Keratinocyte (primary cell): ENCODE results near the gene HCK. TPM values are rescaled to one million over a fixed set of nuclear protein-coding genes. Genes with fewer than 3 reads are reported as not detected.
"Not testable (repeated sequence)": the region's sequence is repeated elsewhere in the genome, so short reads cannot be mapped to it uniquely, and the experiment has no call there.

ENCODE experiments used
- DNase-seq: peaks from one replicate; pipeline ENCODE4 v3.0.0-alpha.2; 2011; ENCODE audit warnings: low read depth, missing footprints, low spot score
- FAIRE-seq: peaks from 2 replicates; lab custom pipeline; 2011; peaks lifted over from hg19 to GRCh38; lab: Jason Lieb, UNC
- H2AFZ ChIP-seq: 2 replicates; pipeline ENCODE4 v1.6.0; 2012; ENCODE audit warnings: low read length, control low read depth, inconsistent platforms; ENCODE audit not compliant: control insufficient read depth
- H3K27ac ChIP-seq: 2 replicates; pipeline ENCODE4 v1.5.1; 2011; ENCODE audit warnings: low read length; ENCODE audit not compliant: control insufficient read depth, insufficient read depth
- H3K27me3 ChIP-seq: 3 replicates; pipeline ENCODE4 v1.6.0; 2011; ENCODE audit warnings: low read length; ENCODE audit not compliant: control insufficient read depth, insufficient read depth; ENCODE audit errors: extremely low read depth
- H3K36me3 ChIP-seq, 2 experiments: 2 replicates in 1 of 2; 3 replicates in 1 of 2; pipeline ENCODE4 v1.5.1; 2011; ENCODE audit warnings: low read length in 2 of 2, mild to moderate bottlenecking in 1 of 2; ENCODE audit not compliant: control insufficient read depth in 2 of 2, insufficient read depth in 2 of 2; ENCODE audit errors: extremely low read depth in 1 of 2
- H3K4me1 ChIP-seq: 3 replicates; pipeline ENCODE4 v1.5.1; 2011; ENCODE audit warnings: low read length; ENCODE audit not compliant: control insufficient read depth, insufficient read depth; ENCODE audit errors: extremely low read depth
- H3K4me2 ChIP-seq: 3 replicates; pipeline ENCODE4 v1.6.0; 2011; ENCODE audit warnings: low read depth, low read length; ENCODE audit not compliant: control insufficient read depth, insufficient read depth; ENCODE audit errors: extremely low read depth
- H3K4me3 ChIP-seq, 3 experiments: fragments of 200-600 bp in 1 of 3; sonication (generic) in 1 of 3; 2 replicates in 2 of 3; 3 replicates in 1 of 3; pipeline ENCODE4 v1.5.1; 2011 to 2016; ENCODE audit warnings: low read length in 3 of 3, mild to moderate bottlenecking in 3 of 3, control low read depth in 2 of 3, inconsistent platforms in 1 of 3, low read depth in 1 of 3, mixed read lengths in 1 of 3, mixed run types in 1 of 3, moderate library complexity in 1 of 3; ENCODE audit not compliant: control insufficient read depth in 2 of 3, insufficient read depth in 2 of 3; ENCODE audit errors: extremely low read depth in 1 of 3
- H3K79me2 ChIP-seq: 2 replicates; pipeline ENCODE4 v1.6.0; 2012; ENCODE audit warnings: low read length; ENCODE audit not compliant: control insufficient read depth, insufficient read depth
- H3K9ac ChIP-seq: 3 replicates; pipeline ENCODE4 v1.6.0; 2011; ENCODE audit warnings: low read length; ENCODE audit not compliant: control insufficient read depth, insufficient read depth; ENCODE audit errors: extremely low read depth
- H3K9me1 ChIP-seq: 3 replicates; pipeline ENCODE4 v1.6.0; 2011; ENCODE audit warnings: low read length; ENCODE audit not compliant: control insufficient read depth, insufficient read depth; ENCODE audit errors: extremely low read depth
- H3K9me3 ChIP-seq: 2 replicates; pipeline ENCODE4 v1.5.1; 2012; ENCODE audit warnings: low read depth, low read length; ENCODE audit not compliant: control insufficient read depth
- H4K20me1 ChIP-seq: 3 replicates; pipeline ENCODE4 v1.6.0; 2011; ENCODE audit warnings: low read length; ENCODE audit not compliant: control insufficient read depth, insufficient read depth; ENCODE audit errors: extremely low read depth
- EZH2 ChIP-seq: IDR thresholded peaks from one replicate; pipeline ENCODE4 v1.6.1; 2012; ENCODE audit warnings: inconsistent platforms, mild to moderate bottlenecking, low read length, moderate library complexity
- dilution Hi-C: fragments of 300-500 bp; cut with MboI; formaldehyde crosslinking; loops from one replicate; pipeline ENCODE4 v1.7.0; 2020; ENCODE audit warnings: low sequenced_read_pairs; ENCODE audit not compliant: extremely low pct_ligation_motif_present
- polyA plus RNA-seq, 5 experiments: library from polyadenylated mRNA; depleted of rRNA in 3 of 5; stranded (reverse) in 3 of 5; stranded (forward) in 1 of 5; unstranded in 1 of 5; fragments of >200 nt; gene quantifications; 1 replicate in 1 of 5; 2 replicates in 3 of 5; 3 replicates in 1 of 5; pipeline versions ENCODE4 v1.2.1 to v1.2.3, GENCODE V29; 2011 to 2012; ENCODE audit warnings: missing spikeins in 2 of 5, low read depth in 1 of 5, low replicate concordance in 1 of 5
- TF ChIP-seq, protein P1 (sequence below), 3 experiments: IDR thresholded peaks in 1 of 3; conservative IDR thresholded peaks in 1 of 3; optimal IDR thresholded peaks in 1 of 3; 2 replicates in 2 of 3; 3 replicates in 1 of 3; pipeline versions ENCODE3 to v1.5.1; 2011; ENCODE audit warnings: low read length in 3 of 3, mild to moderate bottlenecking in 3 of 3, moderate library complexity in 2 of 3, control low read depth in 1 of 3, inconsistent platforms in 1 of 3; ENCODE audit not compliant: insufficient read depth in 2 of 3; ENCODE audit errors: extremely low read depth in 1 of 3

The HCK gene
- polyA plus RNA-seq, 1 donor (not counting 4 experiments of a cell fraction or from before 2014, with no cell fraction given), result not detected

DNA sequence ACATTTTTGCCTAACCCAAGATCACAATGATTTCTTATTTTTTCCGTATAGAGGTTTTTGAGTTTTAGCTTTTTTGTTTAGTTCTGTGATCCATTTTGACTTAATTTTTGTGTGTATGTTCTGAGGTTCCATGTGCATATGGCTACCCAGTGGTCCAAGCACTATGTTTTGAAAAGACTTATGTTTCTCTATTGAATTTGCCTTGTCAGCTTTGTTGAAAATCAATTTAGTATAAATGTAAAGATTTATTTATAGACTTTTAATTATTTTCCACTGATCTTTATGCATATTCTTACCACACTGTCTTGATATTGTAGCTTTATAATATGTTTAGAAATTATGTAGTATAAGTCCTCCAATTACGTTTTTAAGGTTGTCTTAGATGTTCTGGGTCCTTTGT lies 67.7 kb downstream of the HCK start:
- Histone ChIP-seq H3K79me2 (peaks cover 55% of the 10 kb centered on the region), H3K4me2 (no peak overlapping the region), H3K4me3 (no peak overlapping the region), H3K9me1 (peaks cover 2% of the 10 kb centered on the region), H4K20me1 (peaks cover 9% of the 10 kb centered on the region), H3K9me3 (no peaks in the 10 kb centered on the region), H3K36me3 (peaks cover 6 to 15% of the 10 kb centered on the region in 2 experiments), H3K9ac (no peak overlapping the region), H3K27ac (no peak overlapping the region), H3K4me1 (no peaks in the 10 kb centered on the region), H3K27me3 (no peaks in the 10 kb centered on the region), H2AFZ (no peak overlapping the region)
- TF ChIP-seq EZH2, result no peak
- TF ChIP-seq, protein P1, sequence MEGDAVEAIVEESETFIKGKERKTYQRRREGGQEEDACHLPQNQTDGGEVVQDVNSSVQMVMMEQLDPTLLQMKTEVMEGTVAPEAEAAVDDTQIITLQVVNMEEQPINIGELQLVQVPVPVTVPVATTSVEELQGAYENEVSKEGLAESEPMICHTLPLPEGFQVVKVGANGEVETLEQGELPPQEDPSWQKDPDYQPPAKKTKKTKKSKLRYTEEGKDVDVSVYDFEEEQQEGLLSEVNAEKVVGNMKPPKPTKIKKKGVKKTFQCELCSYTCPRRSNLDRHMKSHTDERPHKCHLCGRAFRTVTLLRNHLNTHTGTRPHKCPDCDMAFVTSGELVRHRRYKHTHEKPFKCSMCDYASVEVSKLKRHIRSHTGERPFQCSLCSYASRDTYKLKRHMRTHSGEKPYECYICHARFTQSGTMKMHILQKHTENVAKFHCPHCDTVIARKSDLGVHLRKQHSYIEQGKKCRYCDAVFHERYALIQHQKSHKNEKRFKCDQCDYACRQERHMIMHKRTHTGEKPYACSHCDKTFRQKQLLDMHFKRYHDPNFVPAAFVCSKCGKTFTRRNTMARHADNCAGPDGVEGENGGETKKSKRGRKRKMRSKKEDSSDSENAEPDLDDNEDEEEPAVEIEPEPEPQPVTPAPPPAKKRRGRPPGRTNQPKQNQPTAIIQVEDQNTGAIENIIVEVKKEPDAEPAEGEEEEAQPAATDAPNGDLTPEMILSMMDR (optimal IDR thresholded peaks at IDR 0.05 in 1 of 3, IDR thresholded peaks at IDR 0.05 in 1 of 3, conservative IDR thresholded peaks at IDR 0.05 in 1 of 3; ENCODE audit: extremely low read depth in 1 of 3, insufficient read depth in 2 of 3, low read length in 3 of 3), result no peak
- FAIRE-seq, result no peak
- dilution Hi-C loops, result no loop called here
- no peak for DNase-seq

DNA sequence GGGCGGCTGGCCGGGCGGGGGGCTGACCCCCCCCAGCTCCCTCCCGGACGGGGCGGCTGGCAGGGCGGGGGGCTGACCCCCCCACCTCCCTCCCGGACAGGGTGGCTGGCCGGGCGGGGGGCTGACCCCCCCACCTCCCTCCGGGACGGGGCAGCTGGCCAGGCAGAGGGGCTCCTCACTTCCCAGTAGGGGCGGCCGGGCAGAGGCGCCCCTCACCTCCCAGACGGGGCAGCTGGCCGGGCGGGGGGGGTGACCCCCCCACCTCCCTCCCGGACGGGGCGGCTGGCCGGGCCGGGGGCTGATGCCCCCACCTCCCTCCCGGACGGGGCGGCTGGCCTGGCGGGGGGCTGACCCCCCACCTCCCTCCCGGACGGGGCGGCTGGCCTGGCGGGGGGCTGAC lies 69.9 kb downstream of the HCK start:
- H3K4me2 ChIP-seq, dilution Hi-C loops, DNase-seq, H3K4me3 ChIP-seq, H4K20me1 ChIP-seq, H3K9me1 ChIP-seq, H3K9ac ChIP-seq, H3K27ac ChIP-seq, H2AFZ ChIP-seq, H3K9me3 ChIP-seq, FAIRE-seq, H3K27me3 ChIP-seq, H3K4me1 ChIP-seq: not testable (repeated sequence)
- H3K79me2 ChIP-seq, result peaks cover 49% of the 10 kb centered on the region
- H3K36me3 ChIP-seq, result peaks cover 3 to 12% of the 10 kb centered on the region in 2 experiments

DNA sequence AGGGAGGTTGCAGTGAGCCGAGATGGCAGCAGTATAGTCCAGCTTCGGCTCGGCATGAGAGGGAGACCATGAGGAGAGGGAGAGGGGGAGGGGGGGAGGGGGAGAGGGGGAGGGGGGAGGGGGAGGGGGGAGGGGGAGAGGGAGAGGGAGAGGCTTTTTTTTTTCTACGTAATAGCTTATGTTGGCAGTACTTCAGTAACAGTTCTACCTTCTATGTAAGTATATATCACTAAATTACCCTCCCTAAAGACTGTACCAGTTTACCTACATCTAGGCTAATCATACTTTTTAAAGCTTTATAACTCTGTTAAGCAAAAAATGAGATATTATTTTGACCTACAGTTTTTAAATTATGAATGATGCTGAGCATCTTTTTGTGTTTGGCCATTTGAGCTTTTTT lies 71.0 kb downstream of the HCK start:
- peaks cover 47% of the 10 kb centered on the region for H3K79me2 ChIP-seq
- H3K36me3 ChIP-seq, result peaks cover 6 to 12% of the 10 kb centered on the region in 2 experiments
- H3K4me1 ChIP-seq, result no peaks in the 10 kb centered on the region
- peaks cover 2% of the 10 kb centered on the region for H4K20me1 ChIP-seq
- H3K4me3 ChIP-seq, result no peak overlapping the region
- TF ChIP-seq EZH2, result no peak
- TF ChIP-seq, protein P1 (optimal IDR thresholded peaks at IDR 0.05 in 1 of 3, IDR thresholded peaks at IDR 0.05 in 1 of 3, conservative IDR thresholded peaks at IDR 0.05 in 1 of 3; ENCODE audit: extremely low read depth in 1 of 3, insufficient read depth in 2 of 3, low read length in 3 of 3), result no peak
- no peak for DNase-seq
- no peak overlapping the region for H3K27ac ChIP-seq
- H3K9ac ChIP-seq, result no peak overlapping the region
- peaks cover 2% of the 10 kb centered on the region for H3K9me1 ChIP-seq
- H3K9me3 ChIP-seq, result no peaks in the 10 kb centered on the region
- dilution Hi-C loops, result no loop called here
- H2AFZ ChIP-seq, result no peak overlapping the region
- no peak for FAIRE-seq
- no peaks in the 10 kb centered on the region for H3K27me3 ChIP-seq
- H3K4me2 ChIP-seq, result no peak overlapping the region
